ENCODE results near the gene INSM1. TPM values are rescaled to one million over a fixed set of nuclear protein-coding genes. Genes with fewer than 3 reads are reported as not detected.
A peak's percentile ranks its signal among the peaks of the same experiment; 100 is the strongest.
"Not testable (repeated sequence)": the region's sequence is repeated elsewhere in the genome, so short reads cannot be mapped to it uniquely, and the experiment has no call there.

Gene INSM1, protein sequence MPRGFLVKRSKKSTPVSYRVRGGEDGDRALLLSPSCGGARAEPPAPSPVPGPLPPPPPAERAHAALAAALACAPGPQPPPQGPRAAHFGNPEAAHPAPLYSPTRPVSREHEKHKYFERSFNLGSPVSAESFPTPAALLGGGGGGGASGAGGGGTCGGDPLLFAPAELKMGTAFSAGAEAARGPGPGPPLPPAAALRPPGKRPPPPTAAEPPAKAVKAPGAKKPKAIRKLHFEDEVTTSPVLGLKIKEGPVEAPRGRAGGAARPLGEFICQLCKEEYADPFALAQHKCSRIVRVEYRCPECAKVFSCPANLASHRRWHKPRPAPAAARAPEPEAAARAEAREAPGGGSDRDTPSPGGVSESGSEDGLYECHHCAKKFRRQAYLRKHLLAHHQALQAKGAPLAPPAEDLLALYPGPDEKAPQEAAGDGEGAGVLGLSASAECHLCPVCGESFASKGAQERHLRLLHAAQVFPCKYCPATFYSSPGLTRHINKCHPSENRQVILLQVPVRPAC
- total RNA-seq (ENCODE audit: insufficient read depth, low replicate concordance) = not detected

- no peak for DNase-seq (ENCODE audit: low spot score)
Measured at GRCh38 chr20:20367575-20368417, at the start of gene INSM1. Gene INSM1, plus strand, starts transcription at chr20:20368104. Its CDS starts 164 bp downstream, at chr20:20368268.

- DNase-seq (ENCODE audit: low spot score) = peak; percentile 44
Measured at GRCh38 chr20:20318365-20319161, 49.3 kb upstream of the INSM1 start.

DNA sequence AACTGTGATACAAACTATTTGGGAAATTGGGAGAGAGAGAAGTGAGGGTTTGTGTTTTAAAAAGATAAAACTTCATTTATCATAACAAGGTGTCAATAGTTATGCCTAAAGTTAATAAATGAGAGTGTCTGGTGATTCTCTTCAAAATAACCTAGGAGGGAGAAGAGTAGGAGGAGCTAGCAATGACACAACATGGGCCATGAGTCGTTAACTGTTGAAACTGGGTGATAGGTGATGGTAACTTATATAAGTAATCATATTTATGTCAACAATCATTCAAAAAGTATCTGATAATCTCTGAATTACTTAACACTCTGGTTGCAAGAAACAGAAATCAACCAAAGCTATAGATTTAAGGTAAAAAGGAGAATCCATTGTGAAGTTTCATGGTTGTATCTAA lies 46.8 kb upstream of the INSM1 start:
- DNase-seq (ENCODE audit: low spot score) = no peak

GRCh38 chr20:20321917-20322316 lies 46.0 kb upstream of the INSM1 start:
- no peak for DNase-seq (ENCODE audit: low spot score)

GRCh38 chr20:20322912-20323311 lies 45.0 kb upstream of the INSM1 start:
- DNase-seq (ENCODE audit: low spot score) = no peak

- DNase-seq (ENCODE audit: low spot score) = no peak
Measured at GRCh38 chr20:20327746-20328145, 40.2 kb upstream of the INSM1 start.

- no peak for DNase-seq (ENCODE audit: low spot score)
Measured at GRCh38 chr20:20329564-20329963, 38.3 kb upstream of the INSM1 start.

DNA sequence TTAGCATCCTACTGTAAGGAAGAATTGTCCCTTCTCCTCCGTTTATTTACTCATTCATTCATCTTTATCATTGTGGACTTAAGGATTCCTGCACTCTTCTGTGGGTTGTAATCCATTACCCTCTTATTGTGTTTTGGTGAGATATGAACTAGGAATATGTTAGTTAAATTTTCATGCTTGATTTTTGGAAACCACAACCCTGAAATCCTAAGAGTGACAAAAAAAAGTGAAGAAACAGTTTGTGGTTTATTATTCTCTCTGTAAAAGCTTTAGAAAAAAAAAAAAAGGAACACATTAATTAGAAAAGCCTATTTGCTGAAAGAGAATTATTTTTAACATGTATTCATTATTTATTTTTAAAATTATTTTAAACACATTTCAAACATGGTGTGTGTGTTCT lies 36.7 kb upstream of the INSM1 start:
- DNase-seq (ENCODE audit: low spot score) = no peak

DNA sequence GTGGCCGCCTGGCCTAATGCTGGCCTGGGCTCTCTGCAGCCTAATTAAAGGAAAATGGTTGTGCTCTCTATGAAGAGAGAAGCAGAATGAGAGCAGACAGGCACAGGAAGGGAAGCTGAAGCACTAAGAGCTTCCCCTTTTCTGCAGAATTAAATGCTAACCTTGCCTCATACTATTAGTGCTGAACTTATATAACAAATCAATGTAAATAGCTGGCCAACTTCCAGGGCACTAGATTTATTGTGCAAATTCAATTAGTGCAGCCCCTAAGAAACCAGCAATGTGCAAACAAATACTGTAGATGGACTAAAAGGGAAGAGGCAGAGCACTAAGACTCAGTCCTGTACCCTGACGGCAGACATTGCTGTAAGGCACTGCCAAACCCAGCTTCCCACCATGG lies 36.1 kb upstream of the INSM1 start:
- no peak for DNase-seq (ENCODE audit: low spot score)

DNA sequence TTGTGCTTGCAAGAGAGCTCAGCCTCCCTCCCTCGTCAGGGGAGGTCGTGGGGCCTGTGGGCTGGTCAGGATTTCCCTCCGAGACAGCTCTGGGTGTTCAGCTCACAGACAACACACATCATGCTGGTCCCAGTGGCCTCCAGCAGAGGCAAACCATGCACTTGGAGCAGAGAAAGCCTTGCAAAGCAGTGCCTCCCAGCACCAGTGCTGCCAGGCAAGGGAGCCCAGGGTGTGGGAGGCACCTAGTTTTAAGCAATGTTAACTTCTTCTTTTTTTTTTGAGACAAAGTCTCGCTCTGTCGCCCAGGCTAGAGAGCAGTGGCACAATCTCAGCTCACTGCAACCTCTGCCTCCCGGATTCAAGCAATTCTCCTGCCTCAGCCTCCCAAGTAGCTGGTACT lies 34.0 kb upstream of the INSM1 start:
- no peak for DNase-seq (ENCODE audit: low spot score)

DNA sequence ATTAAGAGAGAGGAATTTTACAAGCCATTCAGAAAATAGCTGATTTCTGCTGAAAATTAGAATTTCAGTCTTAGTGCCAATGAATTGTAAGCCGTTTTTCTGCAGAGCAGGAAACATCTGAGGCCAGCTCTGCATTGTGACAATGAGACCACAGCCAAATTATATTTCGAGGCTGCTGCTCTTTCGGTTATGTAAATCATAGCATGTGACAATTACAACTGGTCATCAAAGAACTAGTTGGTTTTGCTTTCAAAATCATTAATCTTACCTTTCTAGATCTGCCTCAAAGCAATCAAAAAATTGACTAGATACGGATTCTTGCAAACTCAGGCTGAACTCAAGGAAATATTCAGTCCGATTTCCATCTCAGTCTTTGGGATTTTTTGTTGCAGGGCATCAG lies 33.4 kb upstream of the INSM1 start:
- DNase-seq (ENCODE audit: low spot score) = no peak

DNA sequence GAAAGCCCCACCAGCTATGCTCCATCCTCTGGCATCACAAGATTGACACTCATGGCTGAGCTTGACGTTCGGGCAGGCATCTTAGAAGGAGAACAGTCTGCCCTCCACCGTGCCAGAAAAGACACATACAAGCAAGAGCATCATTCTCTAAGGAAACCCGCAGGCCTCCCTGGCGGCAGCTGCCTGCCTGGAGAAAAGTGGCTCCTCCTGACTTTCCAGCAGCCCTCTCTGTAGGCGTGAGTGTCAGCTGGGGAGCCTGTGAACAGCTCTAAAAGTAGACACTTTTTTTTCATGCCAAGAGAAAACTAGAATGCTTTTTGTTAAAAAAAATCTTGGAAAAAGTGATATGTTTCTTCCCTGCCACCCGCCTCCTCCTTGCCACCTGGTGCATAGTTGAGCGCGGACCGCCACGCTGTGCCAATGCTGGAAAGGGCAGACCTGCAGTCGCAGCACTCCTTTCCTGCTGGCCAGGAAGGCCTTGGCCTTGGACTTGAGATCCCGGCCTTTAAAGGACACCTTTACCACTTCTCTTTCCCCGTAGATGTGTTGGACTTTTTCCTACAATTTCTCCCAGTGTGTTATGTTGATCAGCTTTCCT lies 29.7 kb upstream of the INSM1 start:
- no peak for DNase-seq (ENCODE audit: low spot score)

DNA sequence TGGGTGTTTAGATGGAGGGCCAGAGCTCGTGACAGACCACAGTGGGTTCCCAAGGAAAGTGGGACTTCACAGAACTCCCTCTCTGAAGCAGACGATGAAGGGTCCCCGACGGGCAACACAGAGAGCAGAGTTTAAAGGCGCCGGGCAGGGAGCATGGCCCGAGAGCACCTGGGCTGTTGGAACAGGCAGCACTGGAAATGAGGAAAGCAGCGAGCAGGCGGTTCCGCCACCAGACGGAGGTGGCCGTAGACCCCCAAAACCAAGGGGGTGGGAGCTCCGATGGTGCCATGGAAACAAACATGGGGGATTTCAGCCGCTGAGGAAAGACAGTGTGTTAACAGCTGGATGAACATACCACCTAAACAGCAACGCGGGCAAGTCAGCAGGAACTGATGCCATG lies 27.5 kb upstream of the INSM1 start:
- no peak for DNase-seq (ENCODE audit: low spot score)

DNA sequence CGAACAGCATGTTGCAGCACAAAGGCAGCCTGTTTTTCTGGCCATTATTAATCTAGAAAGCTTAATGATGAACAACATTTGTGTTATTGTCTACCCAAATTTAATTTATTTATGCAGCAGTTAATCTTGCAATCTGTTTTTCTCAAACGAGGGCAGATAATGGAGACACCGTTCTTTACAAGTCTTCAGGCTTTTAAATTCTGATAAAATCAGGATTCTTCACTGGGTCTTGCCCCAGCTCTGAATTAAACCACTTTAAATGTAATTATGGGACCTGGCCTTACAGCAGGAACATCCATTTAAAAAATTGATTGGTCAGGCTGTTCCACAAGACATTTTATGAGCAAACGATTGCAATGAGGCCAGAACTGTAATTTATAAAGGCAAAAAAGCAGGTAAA lies 26.5 kb upstream of the INSM1 start:
- DNase-seq (ENCODE audit: low spot score) = no peak

DNA sequence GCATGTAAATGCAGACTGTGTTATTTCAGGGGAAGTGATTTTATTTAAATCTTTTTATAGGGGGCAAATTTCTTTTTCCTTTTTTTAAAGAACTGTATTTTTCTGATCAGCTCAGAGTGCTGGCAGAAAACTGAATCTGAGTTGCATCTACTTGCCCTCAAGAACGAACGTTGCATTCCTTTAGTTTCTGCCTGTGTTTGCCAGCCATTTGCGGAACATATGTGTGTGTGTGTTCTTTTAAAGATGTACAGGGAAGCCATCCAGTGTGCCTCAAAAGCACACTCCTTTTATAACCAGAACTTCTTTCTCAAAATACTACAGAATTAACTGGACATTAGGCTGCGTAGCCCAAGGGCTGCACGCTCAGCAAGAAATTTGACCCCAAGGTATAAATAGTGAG lies 25.8 kb upstream of the INSM1 start:
- DNase-seq (ENCODE audit: low spot score) = no peak

GRCh38 chr20:20343932-20344331 lies 24.0 kb upstream of the INSM1 start:
- no peak for DNase-seq (ENCODE audit: low spot score)

- DNase-seq (ENCODE audit: low spot score) = no peak
Measured at GRCh38 chr20:20344476-20344875, 23.4 kb upstream of the INSM1 start.

GRCh38 chr20:20353576-20353975 lies 14.3 kb upstream of the INSM1 start:
- DNase-seq (ENCODE audit: low spot score) = no peak

DNA sequence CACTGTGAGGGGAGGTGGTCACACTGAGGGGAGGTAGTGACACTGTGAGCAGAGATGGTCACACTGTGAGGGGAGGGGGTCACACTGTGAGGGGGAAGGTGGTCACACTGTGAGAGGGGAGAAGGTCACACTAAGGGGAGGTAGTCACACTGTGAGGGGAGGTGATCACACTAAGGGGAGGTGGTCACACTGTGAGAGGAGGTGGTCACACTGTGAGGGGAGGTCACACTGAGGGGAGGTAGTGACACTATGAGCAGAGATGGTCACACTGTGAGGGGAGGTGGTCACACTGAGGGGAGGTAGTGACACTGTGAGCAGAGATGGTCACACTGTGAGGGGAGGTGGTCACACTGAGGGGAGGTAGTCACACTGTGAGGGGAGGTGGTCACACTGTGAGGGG lies 12.4 kb upstream of the INSM1 start:
- DNase-seq (ENCODE audit: low spot score) = not testable (repeated sequence)

DNA sequence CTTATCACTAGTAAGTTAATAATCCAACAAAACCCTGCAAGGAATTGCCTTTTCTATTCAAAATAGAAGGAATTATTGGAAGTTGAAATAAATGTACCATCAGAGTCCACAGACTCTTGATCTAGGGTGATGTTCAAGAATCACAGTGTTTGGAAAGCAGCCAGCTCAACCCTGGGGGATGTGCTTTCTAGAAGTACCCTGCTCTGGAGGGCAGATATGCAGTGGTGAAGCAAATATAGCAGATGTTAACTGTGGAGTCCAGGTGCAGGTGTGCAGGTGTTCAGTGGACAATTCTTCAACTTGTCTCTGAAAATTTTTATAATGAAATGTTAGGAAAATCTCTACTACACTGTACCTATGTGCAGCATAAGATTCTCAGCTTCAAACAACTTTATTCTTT lies 9.1 kb upstream of the INSM1 start:
- no peak for DNase-seq (ENCODE audit: low spot score)

GRCh38 chr20:20359628-20360027 lies 8.3 kb upstream of the INSM1 start:
- no peak for DNase-seq (ENCODE audit: low spot score)

Data from umbilical cord (tissue), 2 donors.